ENCODE measurements around the gene POMT2. TPM values are rescaled to one million over a fixed set of nuclear protein-coding genes. Genes with fewer than 3 reads are reported as not detected.

POMT2 gene
- total and polyA plus RNA-seq, 7 donors: 3.6 to 21.0 (median 15.6) TPM

GRCh38 chr14:77275041-77275580 lies 45.6 kb downstream of the POMT2 start:
- H3K27ac ChIP-seq: no peak overlapping the region
- WGBS, 2 donors: 75 to 88% methylated on average over 5 of the region's 5 CpGs
- DNase-seq: no peak
- peaks cover 9 to 31% (median 17%) of the 10 kb centered on the region in 3 donors for H3K27me3 ChIP-seq
- no peak for TF ChIP-seq CTCF (IDR thresholded peaks at IDR 0.05)
- TF ChIP-seq POLR2A (IDR thresholded peaks at IDR 0.05): no peak
- no peak for TF ChIP-seq POLR2AphosphoS5 (IDR thresholded peaks at IDR 0.05)
- TF ChIP-seq EP300 (IDR thresholded peaks at IDR 0.05): no peak
- no peaks in the 10 kb centered on the region for H3K9me3 ChIP-seq
- H3K4me3 ChIP-seq: no peak overlapping the region
- peaks cover 0 to 5% (median 0%) of the 10 kb centered on the region in 4 donors for H3K4me1 ChIP-seq
- H3K36me3 ChIP-seq: peaks cover 6 to 38% (median 22%) of the 10 kb centered on the region in 4 donors
- intact Hi-C loops (cut with DNase I): no loop called here

- H3K4me3 ChIP-seq: no peak overlapping the region
- peaks cover 6 to 25% (median 13%) of the 10 kb centered on the region in 4 donors for H3K36me3 ChIP-seq
- intact Hi-C loops (cut with DNase I): no loop called here
- peaks cover 9 to 39% (median 18%) of the 10 kb centered on the region in 3 donors for H3K27me3 ChIP-seq
- no peak for DNase-seq
- no peak overlapping the region for H3K27ac ChIP-seq
- H3K9me3 ChIP-seq: no peaks in the 10 kb centered on the region
- WGBS, 2 donors: 62 to 68% methylated on average over 4 of the region's 4 CpGs
- no peak for TF ChIP-seq CTCF (IDR thresholded peaks at IDR 0.05)
- TF ChIP-seq POLR2AphosphoS5 (IDR thresholded peaks at IDR 0.05): no peak
- no peak for TF ChIP-seq POLR2A (IDR thresholded peaks at IDR 0.05)
- no peak for TF ChIP-seq EP300 (IDR thresholded peaks at IDR 0.05)
- peaks cover 0 to 5% (median 0%) of the 10 kb centered on the region in 4 donors for H3K4me1 ChIP-seq
These were observed 46.9 kb downstream of the POMT2 start for GRCh38 chr14:77273796-77274195.

DNA sequence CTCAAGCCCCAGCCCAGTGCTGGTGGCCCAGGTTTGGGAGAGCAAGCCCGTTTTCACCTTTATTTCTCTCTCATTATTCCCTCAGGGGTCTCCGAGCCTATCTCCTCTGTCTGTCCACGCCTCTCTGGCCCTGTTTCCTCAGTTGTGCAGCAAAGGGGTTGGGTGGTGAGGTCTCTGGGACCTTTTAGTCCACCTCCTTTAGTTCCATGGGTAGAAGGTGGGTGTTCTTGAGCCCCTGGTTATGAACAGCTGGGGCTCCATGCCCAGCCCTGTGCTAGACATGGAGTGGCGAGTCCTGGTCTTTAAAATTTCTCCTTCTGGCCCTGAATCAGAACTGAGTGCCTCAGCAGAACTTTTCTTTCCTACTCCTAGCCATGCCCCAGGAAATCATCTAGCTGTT lies 48.4 kb downstream of the POMT2 start:
- WGBS, 2 donors: 87 to 88% methylated on average over 4 of the region's 4 CpGs
- intact Hi-C loops (cut with DNase I): no loop called here

GRCh38 chr14:77271113-77271710 lies 49.5 kb downstream of the POMT2 start, which contains the start of gene NGB:
Gene NGB, minus strand, starts transcription at chr14:77271206. Its CDS starts 269 bp downstream, at chr14:77270937.
- WGBS, 2 donors: 17% methylated on average over 38 of the region's 38 CpGs
- DNase-seq: no peak
- TF ChIP-seq CTCF (IDR thresholded peaks at IDR 0.05) (no peak), EP300 (IDR thresholded peaks at IDR 0.05) (no peak), POLR2AphosphoS5 (IDR thresholded peaks at IDR 0.05) (no peak), POLR2A (IDR thresholded peaks at IDR 0.05) (no peak)
- no peak within 1 kb of the TSS for H3K4me3 ChIP-seq
- no peaks in the 10 kb centered on the region for H3K36me3 ChIP-seq
- intact Hi-C loops (cut with DNase I): no loop called here
- H3K4me1 ChIP-seq: peaks cover 0 to 5% (median 0%) of the 10 kb centered on the region in 4 donors
- peaks cover 9 to 52% (median 18%) of the 10 kb centered on the region in 3 donors for H3K27me3 ChIP-seq
- no peak within 1 kb of the TSS for H3K27ac ChIP-seq
- H3K9me3 ChIP-seq: peaks cover 0 to 2% (median 0%) of the 10 kb centered on the region in 4 donors

More for the DNA sequence above, 48.4 kb downstream of the POMT2 start:
- Histone ChIP-seq H3K4me1 (peaks cover 0 to 5% (median 0%) of the 10 kb centered on the region in 4 donors), H3K36me3 (peaks cover 0 to 9% (median 4%) of the 10 kb centered on the region in 4 donors), H3K27me3 (peaks cover 9 to 52% (median 18%) of the 10 kb centered on the region in 3 donors), H3K27ac (no peak overlapping the region), H3K9me3 (peaks cover 0 to 2% (median 0%) of the 10 kb centered on the region in 4 donors), H3K4me3 (no peak overlapping the region)
- DNase-seq: no peak
- TF ChIP-seq POLR2A (IDR thresholded peaks at IDR 0.05): no peak
- TF ChIP-seq EP300 (IDR thresholded peaks at IDR 0.05): no peak
- TF ChIP-seq CTCF (IDR thresholded peaks at IDR 0.05): no peak
- no peak for TF ChIP-seq POLR2AphosphoS5 (IDR thresholded peaks at IDR 0.05)
